IMR-90 (cell line): ENCODE measurements around the gene FSTL1. TPM values are rescaled to one million over a fixed set of nuclear protein-coding genes. Genes with fewer than 3 reads are reported as not detected.

Source experiments
- ATAC-seq: fragments of 200-7000 bp; cut with Tn5 transposase; 2 replicates; pipeline ENCODE4 v1.9.1; 2020; ENCODE audit warnings: low read depth, mild to moderate bottlenecking, moderate library complexity
- BruUV-seq: library from RNA; stranded (reverse); fragments of 400-500 nt; replicated peaks from 2 replicates; lab custom pipeline; 2021; lab: Mats Ljungman, UMichigan
- CTCF ChIA-PET: fragments of 300-600 bp; formaldehyde crosslinking; extraction: SDS; loops from one replicate; lab custom pipeline; 2021; ENCODE audit warnings: antibody characterized with exemption; lab: Yijun Ruan, JAX
- POLR2A ChIA-PET: fragments of 300-600 bp; sonication (Branson Sonifier 250); formaldehyde crosslinking; loops from one replicate; lab custom pipeline; 2022; ENCODE audit warnings: antibody characterized with exemption; ENCODE audit not compliant: unreplicated experiment; lab: Charles Lee
- DNase-seq: peaks from one replicate; pipeline ENCODE4 v3.0.0; 2013
- H2AFZ ChIP-seq: replicated peaks from 2 replicates; pipeline ENCODE3; 2013; ENCODE audit warnings: low read length, mild to moderate bottlenecking; ENCODE audit not compliant: poor library complexity
- H2AK5ac ChIP-seq: 2 replicates; pipeline ENCODE4 v1.6.1; 2013; ENCODE audit warnings: low read depth, low read length, inconsistent platforms
- H2AK9ac ChIP-seq: replicated peaks from 2 replicates; pipeline ENCODE3; 2013; ENCODE audit warnings: mild to moderate bottlenecking, low read depth, low read length, moderate library complexity; ENCODE audit not compliant: poor library complexity
- H2BK120ac ChIP-seq: 2 replicates; pipeline ENCODE4 v1.6.1; 2013; ENCODE audit warnings: low read depth, low read length, inconsistent platforms
- H2BK15ac ChIP-seq: 3 replicates; pipeline ENCODE4 v1.6.1; 2013; ENCODE audit warnings: low read depth, low read length, inconsistent platforms
- H2BK20ac ChIP-seq: 2 replicates; pipeline ENCODE4 v1.6.1; 2013; ENCODE audit warnings: low read depth, mild to moderate bottlenecking, inconsistent platforms, low read length, moderate library complexity
- H2BK5ac ChIP-seq: 2 replicates; pipeline ENCODE4 v1.6.1; 2013; ENCODE audit warnings: mild to moderate bottlenecking, low read depth, low read length, inconsistent platforms; ENCODE audit not compliant: poor library complexity, severe bottlenecking
- H3K14ac ChIP-seq: replicated peaks from 2 replicates; pipeline ENCODE4 v1.6.1; 2013; ENCODE audit warnings: low read depth, low read length, inconsistent platforms
- H3K18ac ChIP-seq: 2 replicates; pipeline ENCODE4 v1.6.1; 2013; ENCODE audit warnings: low read depth, low read length, control low read depth
- H3K23ac ChIP-seq: 2 replicates; pipeline ENCODE4 v1.6.1; 2013; ENCODE audit warnings: low read depth, low read length, inconsistent platforms
- H3K27ac ChIP-seq: 2 replicates; pipeline ENCODE4 v1.5.1; 2013; ENCODE audit warnings: mild to moderate bottlenecking, control low read depth, low read length; ENCODE audit not compliant: insufficient read depth
- H3K27me3 ChIP-seq: 2 replicates; pipeline ENCODE4 v1.6.1; 2013; ENCODE audit warnings: low read length; ENCODE audit not compliant: control insufficient read depth, insufficient read depth
- H3K36me3 ChIP-seq: 2 replicates; pipeline ENCODE4 v1.6.1; 2013; ENCODE audit warnings: low read length, mixed read lengths; ENCODE audit not compliant: control insufficient read depth, insufficient read depth
- H3K4ac ChIP-seq: 2 replicates; pipeline ENCODE4 v1.6.1; 2013; ENCODE audit warnings: low read depth, low read length, inconsistent platforms
- H3K4me1 ChIP-seq: 2 replicates; pipeline ENCODE4 v1.6.1; 2013; ENCODE audit warnings: low read length, mixed read lengths; ENCODE audit not compliant: control insufficient read depth, insufficient read depth
- H3K4me2 ChIP-seq: 2 replicates; pipeline ENCODE4 v1.6.1; 2013; ENCODE audit warnings: low read depth, mild to moderate bottlenecking, control low read depth, low read length, moderate library complexity
- H3K4me3 ChIP-seq: 2 replicates; pipeline ENCODE4 v1.5.1; 2013; ENCODE audit warnings: low read depth, mild to moderate bottlenecking, control low read depth, low read length, moderate library complexity; ENCODE audit not compliant: insufficient read depth
- H3K56ac ChIP-seq: 2 replicates; pipeline ENCODE4 v1.6.1; 2013; ENCODE audit warnings: low read length, inconsistent platforms; ENCODE audit not compliant: insufficient read depth; ENCODE audit errors: extremely low read depth
- H3K79me1 ChIP-seq, 2 experiments: 2 replicates each; pipeline ENCODE4 v1.6.1; 2013; ENCODE audit warnings: low read length in 2 of 2, inconsistent platforms in 1 of 2, low read depth in 1 of 2
- H3K9ac ChIP-seq: 2 replicates; pipeline ENCODE4 v1.6.1; 2013; ENCODE audit warnings: low read depth, low read length, control low read depth
- H3K9me1 ChIP-seq: 2 replicates; pipeline ENCODE4 v1.6.1; 2013; ENCODE audit warnings: low read length, inconsistent platforms; ENCODE audit not compliant: insufficient read depth
- H3K9me3 ChIP-seq: 2 replicates; pipeline ENCODE4 v1.6.1; 2013; ENCODE audit warnings: low read length; ENCODE audit not compliant: control insufficient read depth, insufficient read depth
- H4K20me1 ChIP-seq: 2 replicates; pipeline ENCODE4 v1.6.1; 2013; ENCODE audit warnings: low read length, inconsistent platforms; ENCODE audit not compliant: insufficient read depth
- H4K5ac ChIP-seq: 2 replicates; pipeline ENCODE4 v1.6.1; 2013; ENCODE audit warnings: mild to moderate bottlenecking, low read depth, low read length, control low read depth
- H4K8ac ChIP-seq, 2 experiments: 2 replicates each; pipeline ENCODE4 v1.6.1; 2013; ENCODE audit warnings: low read depth in 2 of 2, low read length in 2 of 2, control low read depth in 1 of 2, inconsistent platforms in 1 of 2
- H4K91ac ChIP-seq: 2 replicates; pipeline ENCODE4 v1.6.1; 2013; ENCODE audit warnings: low read depth, low read length, inconsistent platforms; ENCODE audit not compliant: insufficient read depth
- BHLHE40 ChIP-seq: fragments of 150-350 bp; IDR thresholded peaks from 2 replicates; pipeline ENCODE4 v1.6.1; 2016; ENCODE audit warnings: mild to moderate bottlenecking, low read depth, low read length
- CEBPB ChIP-seq: IDR thresholded peaks from 2 replicates; pipeline ENCODE4 v1.6.1; 2012; ENCODE audit warnings: low read depth, low read length, improper control_type of control experiment
- CHD1 ChIP-seq: IDR thresholded peaks from 2 replicates; pipeline ENCODE4 v1.6.1; 2012; ENCODE audit warnings: low read depth, low read length, improper control_type of control experiment
- ELK1 ChIP-seq: fragments of 150-350 bp; IDR thresholded peaks from 2 replicates; pipeline ENCODE4 v1.6.1; 2016; ENCODE audit warnings: low read depth, mild to moderate bottlenecking, low read length, moderate library complexity, borderline replicate concordance
- FOS ChIP-seq: fragments of 150-350 bp; IDR thresholded peaks from 2 replicates; pipeline ENCODE4 v1.6.1; 2016; ENCODE audit warnings: low read depth, low read length
- MAFK ChIP-seq: IDR thresholded peaks from 2 replicates; pipeline ENCODE4 v1.6.1; 2012; ENCODE audit warnings: low read depth, low read length, improper control_type of control experiment
- MAZ ChIP-seq: IDR thresholded peaks from 2 replicates; pipeline ENCODE4 v1.6.1; 2012; ENCODE audit warnings: low read depth, mild to moderate bottlenecking, low read length, improper control_type of control experiment, moderate library complexity, borderline replicate concordance
- MXI1 ChIP-seq: IDR thresholded peaks from 2 replicates; pipeline ENCODE4 v1.6.1; 2012; ENCODE audit warnings: low read depth, mild to moderate bottlenecking, low read length, moderate library complexity, borderline replicate concordance
- NFE2L2 ChIP-seq: fragments of 150-350 bp; IDR thresholded peaks from 2 replicates; pipeline ENCODE4 v1.6.1; 2016; ENCODE audit warnings: low read depth, mild to moderate bottlenecking, low read length
- POLR2A ChIP-seq: IDR thresholded peaks from 2 replicates; pipeline ENCODE4 v1.6.1; 2012; ENCODE audit warnings: mild to moderate bottlenecking, low read depth, low read length
- RAD21 ChIP-seq: IDR thresholded peaks from 2 replicates; pipeline ENCODE4 v1.6.1; 2012; ENCODE audit warnings: low read length, improper control_type of control experiment
- RCOR1 ChIP-seq: IDR thresholded peaks from 2 replicates; pipeline ENCODE4 v1.6.1; 2012; ENCODE audit warnings: mild to moderate bottlenecking, low read length, improper control_type of control experiment; ENCODE audit not compliant: insufficient replicate concordance
- RFX5 ChIP-seq: IDR thresholded peaks from 2 replicates; pipeline ENCODE4 v1.8.0; 2012; ENCODE audit warnings: low read depth, mild to moderate bottlenecking, low read length, moderate library complexity
- SMC3 ChIP-seq: fragments of 150-350 bp; IDR thresholded peaks from 2 replicates; pipeline ENCODE4 v1.6.1; 2016; ENCODE audit warnings: low read depth, mild to moderate bottlenecking, antibody characterized with exemption, low read length, moderate library complexity
- USF2 ChIP-seq: fragments of 150-350 bp; IDR thresholded peaks from 2 replicates; pipeline ENCODE4 v1.6.1; 2017; ENCODE audit warnings: mild to moderate bottlenecking, antibody characterized with exemption, low read length, low read depth
- WGBS, 2 experiments: methylation state at CpG; one replicate each; pipeline versions ENCODE4 v1.1.5 to v1.1.7; 2013; ENCODE audit warnings: missing lambda C conversion rate in 2 of 2; ENCODE audit not compliant: insufficient read length in 1 of 2; ENCODE audit errors: extremely low coverage in 2 of 2; 5-methylcytosine and 5-hydroxymethylcytosine counted together
- dilution Hi-C: fragments of 300-500 bp; cut with HindIII; formaldehyde crosslinking; loops from one replicate; pipeline ENCODE4 v1.14.3; 2018; ENCODE audit warnings: low sequenced_read_pairs; ENCODE audit not compliant: unreplicated experiment
- in situ Hi-C: fragments of 300-500 bp; cut with MboI; formaldehyde crosslinking; loops from 3 replicates; pipeline ENCODE4 v1.14.3; 2019; ENCODE audit warnings: low sequenced_read_pairs, inconsistent platforms, mixed read lengths
- intact Hi-C: fragments of 100-400 bp; cut with micrococcal nuclease; formaldehyde crosslinking; loops from 2 replicates; pipeline ENCODE4 v1.10.0; 2022
- polyA plus RNA-seq, 3 experiments: library from polyadenylated mRNA; depleted of rRNA; stranded (reverse); fragments of >200 nt; gene quantifications; 2 replicates each; pipeline ENCODE4 v1.2.3, GENCODE V29; 2012; ENCODE audit warnings: low replicate concordance in 1 of 3
- total RNA-seq: library from RNA; depleted of rRNA; stranded (reverse); fragments of >200 nt; gene quantifications from 2 replicates; pipeline ENCODE4 v1.2.3, GENCODE V29; 2012
- TF ChIP-seq, protein P1 (sequence below): conservative IDR thresholded peaks from 2 replicates; pipeline ENCODE4 v1.5.1; 2012; ENCODE audit warnings: mild to moderate bottlenecking, low read depth, low read length, improper control_type of control experiment

The FSTL1 gene
- total and polyA plus RNA-seq, 2 of the 4 experiments (the other 2 are of a cell fraction), result 864 to 1,642 TPM

DNA sequence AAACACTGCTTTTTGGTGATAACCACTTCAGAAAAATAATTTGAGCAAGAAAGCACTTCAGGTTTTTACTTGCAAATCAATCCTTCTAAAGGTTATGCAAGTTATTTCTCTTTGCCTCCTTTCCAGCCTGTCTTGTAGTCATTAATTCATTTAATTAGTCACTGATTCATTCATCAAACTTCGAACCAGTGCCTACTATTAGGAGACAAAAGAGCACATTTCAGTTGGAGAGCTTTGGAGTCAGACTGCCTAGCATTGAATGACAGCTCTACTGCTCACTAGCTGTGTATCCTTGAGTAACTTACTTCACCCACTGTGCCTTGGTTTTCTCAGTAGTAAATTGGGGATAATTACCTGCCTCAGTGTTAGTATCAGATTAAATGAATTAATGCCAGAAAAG, 86.7 kb downstream of the FSTL1 start:
- no peak for DNase-seq
- no peaks in the 10 kb centered on the region for H3K9me3 ChIP-seq
- TF ChIP-seq, protein P1, sequence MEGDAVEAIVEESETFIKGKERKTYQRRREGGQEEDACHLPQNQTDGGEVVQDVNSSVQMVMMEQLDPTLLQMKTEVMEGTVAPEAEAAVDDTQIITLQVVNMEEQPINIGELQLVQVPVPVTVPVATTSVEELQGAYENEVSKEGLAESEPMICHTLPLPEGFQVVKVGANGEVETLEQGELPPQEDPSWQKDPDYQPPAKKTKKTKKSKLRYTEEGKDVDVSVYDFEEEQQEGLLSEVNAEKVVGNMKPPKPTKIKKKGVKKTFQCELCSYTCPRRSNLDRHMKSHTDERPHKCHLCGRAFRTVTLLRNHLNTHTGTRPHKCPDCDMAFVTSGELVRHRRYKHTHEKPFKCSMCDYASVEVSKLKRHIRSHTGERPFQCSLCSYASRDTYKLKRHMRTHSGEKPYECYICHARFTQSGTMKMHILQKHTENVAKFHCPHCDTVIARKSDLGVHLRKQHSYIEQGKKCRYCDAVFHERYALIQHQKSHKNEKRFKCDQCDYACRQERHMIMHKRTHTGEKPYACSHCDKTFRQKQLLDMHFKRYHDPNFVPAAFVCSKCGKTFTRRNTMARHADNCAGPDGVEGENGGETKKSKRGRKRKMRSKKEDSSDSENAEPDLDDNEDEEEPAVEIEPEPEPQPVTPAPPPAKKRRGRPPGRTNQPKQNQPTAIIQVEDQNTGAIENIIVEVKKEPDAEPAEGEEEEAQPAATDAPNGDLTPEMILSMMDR, result no peak
- no peak for TF ChIP-seq MXI1
- no peak for TF ChIP-seq NFE2L2
- TF ChIP-seq ELK1, result no peak
- no peak for TF ChIP-seq RAD21
- TF ChIP-seq SMC3, result no peak
- TF ChIP-seq CHD1, result no peak
- no peak for TF ChIP-seq POLR2A
- TF ChIP-seq RFX5, result no peak
- TF ChIP-seq FOS, result no peak
- no peak for TF ChIP-seq MAFK
- TF ChIP-seq USF2, result no peak
- TF ChIP-seq RCOR1, result no peak
- TF ChIP-seq BHLHE40, result no peak
- TF ChIP-seq MAZ, result no peak
- no peak for TF ChIP-seq CEBPB
- H2BK15ac ChIP-seq, result no peak overlapping the region
- H4K5ac ChIP-seq, result no peak overlapping the region
- H3K4ac ChIP-seq, result no peak overlapping the region
- no peaks in the 10 kb centered on the region; the same call in 1 of the 2 replicates for H3K9me1 ChIP-seq
- no peak overlapping the region for H2AFZ ChIP-seq
- intact Hi-C loops (no loop called here), dilution Hi-C loops (no loop called here), in situ Hi-C loops (no loop called here)
- no peaks in the 10 kb centered on the region for H3K79me1 ChIP-seq
- H3K4me3 ChIP-seq, result no peak overlapping the region
- H3K27ac ChIP-seq, result no peak overlapping the region
- no peak overlapping the region for H3K18ac ChIP-seq
- H3K23ac ChIP-seq, result no peak overlapping the region
- BruUV-seq, result no TSS peak
- no peak overlapping the region for H3K56ac ChIP-seq
- CTCF ChIA-PET, result no interaction called here
- no peak for ATAC-seq
- no peak overlapping the region for H3K9ac ChIP-seq
- H2BK5ac ChIP-seq, result no peak overlapping the region
- H2AK5ac ChIP-seq, result no peak overlapping the region
- H3K36me3 ChIP-seq, result no peaks in the 10 kb centered on the region
- no peak overlapping the region for H2BK120ac ChIP-seq
- no peaks in the 10 kb centered on the region for H4K20me1 ChIP-seq
- no peak overlapping the region for H3K14ac ChIP-seq
- POLR2A ChIA-PET, result no interaction called here
- no peak overlapping the region for H2AK9ac ChIP-seq
- H3K4me2 ChIP-seq, result no peak overlapping the region
- H4K8ac ChIP-seq, result no peak overlapping the region
- no peak overlapping the region for H4K91ac ChIP-seq
- H3K4me1 ChIP-seq, result no peaks in the 10 kb centered on the region; the same call in 1 of the 2 replicates
- no peak overlapping the region for H2BK20ac ChIP-seq
- no CpG with 5 or more reads among the region's 1 CpG for WGBS, 2 experiments
- peaks cover 22% of the 10 kb centered on the region for H3K27me3 ChIP-seq
